ACC112 (cell line): ENCODE data around the gene NPIPB6.

Experiments used
- H2AFZ ChIP-seq: fragments of 200-600 bp; sonication (generic); one replicate; pipeline ENCODE4 v1.6.0; 2017; ENCODE audit warnings: antibody characterized with exemption, low read length; ENCODE audit not compliant: unreplicated experiment
- H3K27ac ChIP-seq: fragments of 200-600 bp; sonication (generic); 2 replicates; pipeline ENCODE4 v1.5.1; 2014; ENCODE audit warnings: low read depth, mild to moderate bottlenecking, antibody characterized with exemption, low read length, moderate library complexity
- H3K27me3 ChIP-seq: fragments of 200-600 bp; sonication (generic); 2 replicates; pipeline ENCODE4 v1.6.1; 2014; ENCODE audit warnings: mild to moderate bottlenecking, antibody characterized with exemption, low read length, moderate library complexity, mixed read lengths; ENCODE audit not compliant: insufficient read depth
- H3K36me3 ChIP-seq: fragments of 200-600 bp; sonication (generic); 2 replicates; pipeline ENCODE4 v1.6.1; 2016; ENCODE audit warnings: mild to moderate bottlenecking, antibody characterized with exemption, low read length, moderate library complexity, mixed read lengths; ENCODE audit not compliant: insufficient read depth
- H3K4me1 ChIP-seq: fragments of 200-600 bp; sonication (generic); one replicate; pipeline ENCODE4 v1.6.1; 2016; ENCODE audit warnings: low read length, mixed read lengths; ENCODE audit not compliant: insufficient read depth, unreplicated experiment, control insufficient read depth
- H3K4me3 ChIP-seq: fragments of 200-600 bp; sonication (generic); 2 replicates; pipeline ENCODE4 v1.5.1; 2014; ENCODE audit warnings: mild to moderate bottlenecking, low read depth, low read length
- H3K79me2 ChIP-seq: fragments of 200-600 bp; sonication (generic); one replicate; pipeline ENCODE4 v1.6.0; 2016; ENCODE audit warnings: low read length; ENCODE audit not compliant: control insufficient read depth, unreplicated experiment, insufficient read depth

Gene NPIPB6

DNA sequence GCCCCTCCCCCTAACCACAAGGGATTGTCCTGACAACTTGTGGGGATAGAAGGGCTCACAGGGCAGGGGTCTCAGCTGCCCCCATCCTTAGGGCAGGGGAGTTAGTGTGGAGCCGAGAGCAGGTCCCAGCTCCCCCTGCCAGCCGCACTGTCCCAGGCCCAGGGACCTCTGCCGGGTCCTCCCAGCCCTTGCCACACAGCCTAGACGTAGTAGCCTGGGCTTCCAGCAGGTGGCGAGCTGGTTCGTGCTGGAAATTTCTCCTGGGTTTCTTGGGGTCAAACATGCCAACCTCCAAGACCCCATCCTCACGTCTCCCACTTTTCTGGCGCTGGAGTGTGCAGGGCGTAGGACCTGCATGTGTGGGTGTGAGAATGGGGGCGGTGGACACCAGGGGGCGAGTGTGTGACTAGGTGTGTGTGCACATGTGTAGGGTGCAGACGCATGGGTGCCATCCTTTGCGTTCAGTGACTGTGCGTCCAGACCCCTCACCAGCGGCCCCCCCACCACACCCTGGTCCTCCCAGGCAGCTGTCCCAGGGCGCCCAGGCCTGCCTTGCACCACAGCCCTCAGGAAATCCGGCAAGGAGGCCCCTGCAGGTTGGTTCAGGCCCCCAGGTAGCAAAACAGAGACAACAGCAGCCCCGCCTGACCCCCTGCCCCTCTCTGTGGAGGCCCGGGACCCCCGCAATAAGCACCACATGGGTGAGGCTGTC is 41.5 kb downstream of the NPIPB6 start:
- Histone ChIP-seq H3K27me3 (no peaks in the 10 kb centered on the region), H3K4me3 (no peak overlapping the region), H2AFZ (no peak overlapping the region), H3K79me2 (no peaks in the 10 kb centered on the region), H3K4me1 (no peaks in the 10 kb centered on the region), H3K36me3 (no peaks in the 10 kb centered on the region), H3K27ac (no peak overlapping the region)

DNA sequence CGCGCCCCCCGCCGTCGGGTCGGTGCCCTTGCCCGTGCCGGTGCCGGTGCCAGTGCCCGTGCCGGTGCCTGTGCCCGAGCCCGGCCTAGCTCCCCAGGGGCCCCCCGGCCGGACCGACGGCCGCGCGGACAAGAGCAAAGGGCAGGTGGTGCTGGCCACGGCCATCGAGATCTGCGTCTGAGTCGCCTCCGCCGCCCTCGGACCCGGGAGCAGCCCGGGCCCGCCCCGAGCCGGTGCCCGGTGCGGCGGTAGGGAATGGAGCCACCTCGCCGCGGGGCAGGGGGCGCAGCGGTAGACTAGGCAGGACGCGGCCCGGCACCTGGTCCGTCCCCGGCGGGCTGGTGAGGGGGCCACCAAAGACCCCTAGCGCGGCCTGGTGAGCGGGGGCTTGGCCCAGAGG is 42.6 kb downstream of the NPIPB6 start:
- H3K79me2 ChIP-seq, result no peaks in the 10 kb centered on the region
- H2AFZ ChIP-seq, result no peak overlapping the region
- no peak overlapping the region for H3K27ac ChIP-seq
- H3K4me1 ChIP-seq, result no peaks in the 10 kb centered on the region
- no peaks in the 10 kb centered on the region for H3K27me3 ChIP-seq
- H3K36me3 ChIP-seq, result no peaks in the 10 kb centered on the region
- H3K4me3 ChIP-seq, result no peak overlapping the region

DNA sequence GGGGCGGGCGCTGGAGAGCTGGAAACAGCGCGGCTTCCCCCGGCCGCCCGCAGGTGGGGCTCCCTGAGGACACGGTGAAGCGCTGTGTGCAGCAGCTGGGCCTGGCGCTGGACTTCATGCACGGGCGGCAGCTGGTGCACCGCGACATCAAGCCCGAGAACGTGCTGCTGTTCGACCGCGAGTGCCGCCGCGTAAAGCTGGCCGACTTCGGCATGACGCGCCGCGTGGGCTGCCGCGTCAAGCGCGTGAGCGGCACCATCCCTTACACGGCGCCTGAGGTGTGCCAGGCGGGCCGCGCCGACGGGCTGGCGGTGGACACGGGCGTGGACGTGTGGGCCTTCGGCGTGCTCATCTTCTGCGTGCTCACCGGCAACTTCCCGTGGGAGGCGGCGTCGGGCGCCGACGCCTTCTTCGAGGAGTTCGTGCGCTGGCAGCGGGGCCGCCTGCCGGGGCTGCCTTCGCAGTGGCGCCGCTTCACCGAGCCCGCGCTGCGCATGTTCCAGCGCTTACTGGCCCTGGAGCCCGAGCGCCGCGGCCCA is 43.2 kb downstream of the NPIPB6 start:
- H3K4me3 ChIP-seq, result no peak overlapping the region
- no peak overlapping the region for H2AFZ ChIP-seq
- H3K4me1 ChIP-seq, result no peaks in the 10 kb centered on the region
- H3K36me3 ChIP-seq, result no peaks in the 10 kb centered on the region
- no peaks in the 10 kb centered on the region for H3K27me3 ChIP-seq
- H3K27ac ChIP-seq, result no peak overlapping the region
- no peaks in the 10 kb centered on the region for H3K79me2 ChIP-seq

DNA sequence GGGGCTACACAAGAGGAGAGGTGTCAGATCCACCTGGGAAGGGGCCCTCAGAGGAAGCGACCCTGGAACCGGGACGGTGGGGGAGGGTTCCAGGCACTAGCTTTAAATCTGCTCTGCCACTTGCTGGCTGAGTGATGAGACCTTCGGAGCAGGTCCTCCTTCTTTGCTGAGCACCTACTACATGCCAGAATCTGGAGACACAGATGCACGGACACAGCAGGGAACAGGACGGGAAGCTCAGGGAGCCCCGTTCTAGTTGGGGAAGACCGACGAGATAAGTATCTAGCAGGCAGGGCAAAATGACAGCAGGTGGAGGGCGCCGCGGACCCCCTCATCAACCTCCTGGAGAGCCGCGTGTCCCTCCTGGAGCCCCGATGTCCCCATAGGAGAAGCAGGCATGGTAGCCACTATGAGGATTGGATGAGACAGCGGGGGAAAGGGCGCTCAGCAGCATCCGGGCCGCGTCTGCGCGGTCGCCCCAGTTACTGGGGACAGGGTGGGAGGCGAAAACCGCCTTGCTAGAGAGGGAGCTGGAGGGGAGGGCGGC is 43.8 kb downstream of the NPIPB6 start:
- no peak overlapping the region for H3K27ac ChIP-seq
- H3K4me3 ChIP-seq, result no peak overlapping the region
- no peaks in the 10 kb centered on the region for H3K79me2 ChIP-seq
- no peaks in the 10 kb centered on the region for H3K27me3 ChIP-seq
- no peaks in the 10 kb centered on the region for H3K4me1 ChIP-seq
- no peaks in the 10 kb centered on the region for H3K36me3 ChIP-seq
- H2AFZ ChIP-seq, result no peak overlapping the region

DNA sequence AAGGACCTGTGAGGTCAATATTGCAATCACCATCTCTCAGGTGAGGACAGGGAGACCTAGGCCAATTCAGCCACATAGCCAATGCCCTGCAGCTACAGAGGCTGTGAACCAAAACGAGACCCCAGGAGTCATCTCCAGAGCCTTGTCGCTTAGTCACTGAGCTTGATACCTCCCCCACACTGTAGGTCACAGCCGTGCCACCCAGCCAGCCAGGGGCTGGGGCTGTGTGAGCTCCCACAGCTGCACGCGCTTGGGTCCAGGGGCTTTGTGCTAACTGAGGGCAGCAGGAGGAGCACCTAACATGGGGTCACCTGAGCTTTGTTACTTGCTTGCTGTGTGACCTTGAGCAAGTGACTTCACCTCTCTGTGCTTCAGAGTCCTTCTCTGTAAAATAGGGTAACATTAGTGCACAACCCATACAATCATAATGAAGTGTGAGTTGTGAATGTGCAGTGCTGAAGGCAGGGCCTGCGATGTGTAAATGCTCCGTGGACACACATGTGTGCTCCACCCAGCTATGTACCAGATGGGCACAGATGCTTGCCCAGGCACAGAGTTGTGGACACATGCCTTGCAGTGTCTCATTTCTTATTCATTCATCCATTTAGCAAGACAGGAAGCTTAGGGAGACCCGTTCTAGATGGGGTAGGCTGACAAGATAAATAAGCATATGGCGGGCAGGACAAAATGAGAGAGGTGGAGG is 45.1 kb downstream of the NPIPB6 start:
- Histone ChIP-seq H3K27ac (no peak overlapping the region), H3K4me3 (no peak overlapping the region), H3K79me2 (no peaks in the 10 kb centered on the region), H3K4me1 (no peaks in the 10 kb centered on the region), H3K36me3 (no peaks in the 10 kb centered on the region), H2AFZ (no peak overlapping the region), H3K27me3 (no peaks in the 10 kb centered on the region)

DNA sequence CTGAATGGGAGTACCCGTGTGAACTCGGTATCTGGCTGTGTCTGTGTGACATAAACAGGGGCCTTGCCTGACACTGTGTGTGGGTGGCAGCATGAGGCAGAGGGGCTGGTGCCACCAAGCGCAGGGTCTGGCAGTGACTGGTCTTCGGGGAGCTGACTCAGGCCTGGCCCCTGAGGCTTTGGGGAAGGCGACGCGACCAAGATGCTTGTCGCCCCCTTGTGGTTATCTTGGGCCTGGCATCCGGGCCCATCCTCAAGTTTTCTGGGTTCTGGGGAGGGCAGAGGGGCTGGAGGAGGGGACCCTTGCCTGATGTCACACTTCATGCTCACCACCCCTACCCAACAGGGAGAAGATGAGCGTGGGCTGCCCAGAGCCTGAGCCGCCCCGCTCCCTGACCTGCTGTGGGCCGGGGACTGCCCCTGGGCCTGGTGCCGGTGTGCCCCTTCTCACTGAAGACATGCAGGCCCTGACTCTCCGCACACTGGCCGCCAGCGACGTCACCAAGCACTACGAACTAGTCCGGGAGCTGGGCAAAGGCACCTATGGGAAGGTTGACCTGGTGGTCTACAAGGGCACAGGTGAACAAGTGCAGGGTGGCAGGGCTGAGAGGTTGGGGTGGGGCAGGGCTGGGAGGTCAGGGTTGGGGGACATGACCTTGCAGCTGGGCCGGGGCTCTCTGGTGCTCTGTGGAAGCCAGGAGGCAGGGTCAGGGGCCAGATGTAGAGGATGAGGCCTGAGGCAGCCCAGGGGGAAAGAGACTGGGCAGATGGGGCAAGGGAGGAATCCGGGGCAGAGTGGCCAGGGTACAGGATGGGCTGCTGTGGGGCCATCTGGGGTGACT is 46.0 kb downstream of the NPIPB6 start:
- Histone ChIP-seq H3K79me2 (no peaks in the 10 kb centered on the region), H3K27me3 (no peaks in the 10 kb centered on the region), H3K27ac (no peak overlapping the region), H2AFZ (no peak overlapping the region), H3K36me3 (no peaks in the 10 kb centered on the region), H3K4me1 (no peaks in the 10 kb centered on the region), H3K4me3 (no peak overlapping the region)

DNA sequence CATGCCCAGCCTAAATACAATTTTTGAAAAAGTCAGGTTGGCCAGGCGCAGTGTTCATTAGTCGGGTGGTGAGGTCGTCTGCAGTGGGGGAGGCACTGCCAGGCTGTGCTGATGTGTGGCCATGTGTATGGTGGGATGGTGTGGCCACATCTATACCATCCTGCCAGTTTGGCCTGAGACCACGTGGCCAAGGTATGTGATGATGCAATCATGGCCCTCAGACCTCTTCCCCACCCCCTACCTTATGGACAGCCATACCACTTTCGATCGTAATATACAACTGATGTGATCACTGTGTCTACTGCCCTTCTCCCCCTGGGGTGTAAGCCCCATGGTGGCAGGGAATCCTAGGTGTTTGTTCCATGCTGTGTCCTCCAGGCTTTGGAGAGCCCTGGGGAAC is 47.3 kb downstream of the NPIPB6 start:
- no peaks in the 10 kb centered on the region for H3K36me3 ChIP-seq
- H2AFZ ChIP-seq, result no peak overlapping the region
- no peak overlapping the region for H3K4me3 ChIP-seq
- H3K27ac ChIP-seq, result no peak overlapping the region
- no peaks in the 10 kb centered on the region for H3K79me2 ChIP-seq
- H3K4me1 ChIP-seq, result no peaks in the 10 kb centered on the region
- H3K27me3 ChIP-seq, result no peaks in the 10 kb centered on the region

DNA sequence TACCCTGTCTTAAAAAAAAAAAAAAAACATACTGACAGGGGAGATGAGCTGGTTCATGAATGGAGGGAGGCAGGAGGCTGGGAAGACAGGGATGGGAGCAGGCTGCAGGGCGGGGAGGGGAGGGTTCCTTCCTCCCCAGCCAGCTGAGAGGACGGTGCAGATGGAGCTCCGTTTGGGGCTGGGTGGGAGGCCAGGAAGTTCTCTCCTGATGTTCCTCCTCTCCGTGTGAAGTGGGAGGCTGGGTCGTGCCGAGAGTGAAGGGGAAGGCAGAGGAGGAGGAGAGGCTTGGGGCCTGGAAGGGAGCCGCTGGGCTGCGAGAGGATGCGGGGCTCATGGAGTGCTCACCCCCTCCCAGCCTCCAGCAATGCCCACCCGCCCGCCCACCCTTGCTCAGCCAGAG is 49.7 kb downstream of the NPIPB6 start:
- H3K27ac ChIP-seq, result no peak overlapping the region
- no peaks in the 10 kb centered on the region for H3K4me1 ChIP-seq
- no peak overlapping the region for H3K4me3 ChIP-seq
- H2AFZ ChIP-seq, result no peak overlapping the region
- H3K27me3 ChIP-seq, result peaks cover 7% of the 10 kb centered on the region; the same call in 1 of the 2 replicates
- H3K36me3 ChIP-seq, result no peaks in the 10 kb centered on the region
- no peaks in the 10 kb centered on the region for H3K79me2 ChIP-seq

DNA sequence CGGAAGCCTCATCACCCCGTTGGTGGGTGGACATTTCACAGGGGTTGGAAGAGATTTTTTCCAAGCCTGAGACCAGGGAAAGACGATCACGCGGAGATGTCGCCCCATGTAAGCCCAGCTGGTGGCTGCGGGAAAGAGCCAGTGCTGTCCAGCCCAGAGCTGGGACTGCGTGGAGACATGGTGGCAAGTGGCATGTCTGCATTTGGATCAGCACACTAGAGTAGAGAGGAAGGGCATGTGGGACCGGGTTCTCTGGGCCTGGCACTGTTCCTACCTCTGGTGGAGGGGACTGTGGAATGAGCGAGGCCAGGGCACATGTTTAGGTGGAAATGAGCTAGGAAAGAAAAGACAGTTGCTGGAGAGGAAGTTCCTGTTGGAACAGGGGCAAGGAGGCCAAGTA is 51.0 kb downstream of the NPIPB6 start:
- H3K27ac ChIP-seq, result no peak overlapping the region
- peaks cover 10% of the 10 kb centered on the region; the same call in 1 of the 2 replicates for H3K27me3 ChIP-seq
- H2AFZ ChIP-seq, result no peak overlapping the region
- H3K4me1 ChIP-seq, result no peaks in the 10 kb centered on the region
- H3K36me3 ChIP-seq, result no peaks in the 10 kb centered on the region
- no peak overlapping the region for H3K4me3 ChIP-seq
- H3K79me2 ChIP-seq, result no peaks in the 10 kb centered on the region

DNA sequence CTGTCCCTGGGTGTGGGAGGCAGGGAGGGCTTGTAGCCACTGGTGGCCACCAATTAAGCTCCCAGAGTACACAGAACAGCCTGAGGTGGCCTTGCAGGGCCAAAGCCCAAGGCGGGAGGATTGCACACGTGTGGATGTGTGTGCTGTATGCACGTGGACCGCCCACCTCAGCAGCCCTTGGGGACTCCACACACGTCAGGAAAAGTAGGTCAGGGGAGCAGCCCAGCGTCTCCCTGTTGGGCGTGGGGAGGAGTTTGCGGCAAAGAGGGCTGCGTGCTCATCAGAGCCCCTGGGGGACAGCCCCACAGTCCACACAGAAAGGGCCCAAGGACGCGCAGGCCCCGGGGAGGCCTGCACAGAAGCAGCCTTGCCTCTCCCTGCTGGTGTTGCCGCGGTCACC is 51.4 kb downstream of the NPIPB6 start:
- H3K27me3 ChIP-seq, result peaks cover 13% of the 10 kb centered on the region; the same call in 1 of the 2 replicates
- no peaks in the 10 kb centered on the region for H3K36me3 ChIP-seq
- no peaks in the 10 kb centered on the region for H3K4me1 ChIP-seq
- no peak overlapping the region for H3K4me3 ChIP-seq
- no peak overlapping the region for H3K27ac ChIP-seq
- no peaks in the 10 kb centered on the region for H3K79me2 ChIP-seq
- H2AFZ ChIP-seq, result no peak overlapping the region
